Loucy (cell line): ENCODE data around the gene ADARB2.

Source experiments
- CTCF ChIP-seq: fragments of 200-600 bp; sonication (generic); conservative IDR thresholded peaks from 2 replicates; pipeline ENCODE4 v1.5.1; 2014; ENCODE audit warnings: mild to moderate bottlenecking, antibody characterized with exemption, low read length
- EZH2phosphoT487 ChIP-seq: fragments of 200-600 bp; IDR thresholded peaks from 2 replicates; pipeline ENCODE4 v1.6.1; 2018; ENCODE audit warnings: antibody characterized with exemption, mild to moderate bottlenecking, moderate library complexity, borderline replicate concordance

GRCh38 chr10:1724921-1725488 is 12.3 kb downstream of the ADARB2 start:
- TF ChIP-seq CTCF (no peak), EZH2phosphoT487 (no peak)
